Right hindlimb (tissue), 1 donor: Measurements from ENCODE around the gene CIITA.
"Not testable (repeated sequence)": the region's sequence is repeated elsewhere in the genome, so short reads cannot be mapped to it uniquely, and the experiment has no call there.

Source experiments
- DNase-seq: peaks from one replicate; pipeline ENCODE4 v3.0.0-alpha.2; 2018

CIITA gene

GRCh38 chr16:10957771-10958482 is 80.9 kb downstream of the CIITA start:
- no peak for DNase-seq

GRCh38 chr16:10959161-10959560 is 82.2 kb downstream of the CIITA start:
- no peak for DNase-seq

DNA sequence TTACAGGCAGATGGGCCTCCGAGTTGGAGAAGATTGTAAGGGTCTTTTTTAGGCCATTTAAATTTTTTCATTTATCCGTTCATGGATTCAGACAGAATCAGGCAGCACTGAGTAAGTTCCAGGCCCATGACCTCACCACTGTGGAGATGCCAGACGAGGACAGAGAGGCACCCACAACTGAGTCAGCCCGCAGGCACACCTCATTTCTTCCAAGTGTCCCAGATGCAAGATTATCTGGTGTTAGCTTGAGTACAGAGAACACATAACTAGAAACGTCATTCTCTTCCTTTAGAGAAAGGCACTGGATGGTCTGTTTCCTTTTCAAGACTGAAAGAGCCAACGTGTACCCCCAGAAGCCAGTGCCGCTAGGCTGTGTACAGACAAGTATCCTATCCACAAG is 84.2 kb downstream of the CIITA start:
- DNase-seq = no peak

DNA sequence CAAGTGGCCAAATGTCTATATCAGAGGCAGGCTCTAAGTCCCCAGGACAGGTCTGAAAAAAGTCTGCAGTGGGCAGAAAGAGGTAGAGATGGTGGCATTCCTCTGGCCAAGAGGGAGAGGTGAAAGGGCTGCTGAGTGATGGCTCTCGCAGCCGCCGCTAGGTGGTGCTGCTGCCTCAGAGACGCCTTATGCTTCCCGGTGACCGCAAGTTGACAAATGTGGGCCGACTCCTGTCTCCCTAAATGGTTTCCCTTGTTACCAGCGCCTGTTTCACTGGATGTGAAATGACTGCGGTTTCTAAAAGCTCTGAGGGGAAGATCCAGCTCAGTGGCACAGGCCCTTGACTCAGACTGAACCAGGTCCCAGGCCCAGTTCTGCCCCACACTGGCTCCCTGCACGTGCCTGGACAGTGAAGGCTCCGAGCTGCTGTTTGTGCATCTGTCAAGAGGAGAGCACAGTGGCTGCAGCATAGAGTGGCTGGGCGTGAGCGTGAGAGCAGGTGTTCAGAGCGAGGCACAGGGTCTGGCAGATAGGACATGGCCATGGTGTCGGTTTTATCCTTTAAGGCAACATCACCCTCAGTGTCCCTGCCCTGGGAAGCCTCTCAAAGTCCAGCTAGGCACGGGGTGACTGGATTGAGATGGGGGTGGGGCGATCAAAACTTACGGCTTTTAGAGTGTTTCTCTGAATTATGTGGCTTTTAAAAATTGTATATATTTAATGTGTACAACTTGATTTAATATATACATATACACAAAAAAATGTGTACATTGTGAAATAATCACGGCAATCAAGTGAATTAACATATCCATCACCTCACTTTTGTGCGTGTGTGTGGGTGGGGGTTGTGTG is 87.3 kb downstream of the CIITA start:
- DNase-seq = peak; percentile 86

- no peak for DNase-seq
Measured at GRCh38 chr16:10964891-10965326, 87.9 kb downstream of the CIITA start.

DNA sequence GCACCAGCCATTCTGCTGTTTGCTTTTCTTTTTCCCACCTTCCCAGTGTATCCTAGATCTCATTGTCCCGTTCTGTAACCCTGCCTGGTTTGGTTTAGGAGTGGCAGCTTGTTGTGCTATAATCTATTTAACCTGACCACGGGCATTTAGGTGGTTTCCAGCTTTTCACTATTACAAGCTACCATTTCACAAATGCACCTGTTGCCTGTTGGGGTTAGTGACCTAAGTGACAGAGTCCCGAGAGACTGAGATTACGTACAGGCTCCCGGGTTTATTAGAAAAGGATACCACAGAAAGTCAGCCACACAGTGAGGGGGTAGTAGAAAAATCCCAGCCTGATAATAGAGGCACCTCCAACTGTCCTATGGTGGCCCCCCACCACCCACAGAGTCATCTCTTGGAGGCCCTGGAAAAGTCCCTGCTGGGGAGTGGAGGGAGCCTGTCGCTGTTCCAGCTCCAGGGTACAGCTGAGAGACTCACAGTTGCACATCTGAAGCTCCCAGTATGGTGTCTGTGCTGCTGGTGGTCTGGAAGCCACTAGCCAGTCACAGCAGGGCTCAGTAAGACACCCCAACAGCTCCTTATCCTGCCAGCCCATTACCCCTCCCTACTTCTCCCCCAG is 88.5 kb downstream of the CIITA start:
- DNase-seq = no peak

- DNase-seq = no peak
Measured at GRCh38 chr16:10966129-10966528, 89.1 kb downstream of the CIITA start.

DNA sequence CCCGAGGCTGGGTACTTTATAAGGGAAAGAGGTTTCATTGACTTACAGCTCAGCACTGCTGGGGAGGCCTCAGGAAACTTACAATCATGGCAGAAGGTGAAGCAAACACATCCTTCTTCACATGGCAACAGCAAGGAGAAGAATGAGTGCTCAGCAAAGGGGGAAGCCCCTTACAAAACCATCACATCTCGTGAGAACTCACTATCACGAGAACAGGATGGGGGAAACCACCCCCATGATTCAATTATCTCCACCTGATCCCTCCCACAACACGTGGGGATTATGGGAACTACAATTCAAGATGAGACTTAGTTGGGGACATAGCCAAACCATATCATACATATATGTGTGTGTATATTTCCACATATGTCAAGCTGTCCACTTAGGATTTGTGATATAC is 89.6 kb downstream of the CIITA start:
- not testable (repeated sequence) for DNase-seq

GRCh38 chr16:10967986-10968385 is 91.0 kb downstream of the CIITA start:
- DNase-seq = no peak

- DNase-seq = no peak
Measured at GRCh38 chr16:10968498-10968897, 91.5 kb downstream of the CIITA start.

GRCh38 chr16:10969615-10970014 is 92.6 kb downstream of the CIITA start:
- DNase-seq = no peak

- DNase-seq = no peak
Measured at GRCh38 chr16:10970065-10970464, 93.1 kb downstream of the CIITA start.

DNA sequence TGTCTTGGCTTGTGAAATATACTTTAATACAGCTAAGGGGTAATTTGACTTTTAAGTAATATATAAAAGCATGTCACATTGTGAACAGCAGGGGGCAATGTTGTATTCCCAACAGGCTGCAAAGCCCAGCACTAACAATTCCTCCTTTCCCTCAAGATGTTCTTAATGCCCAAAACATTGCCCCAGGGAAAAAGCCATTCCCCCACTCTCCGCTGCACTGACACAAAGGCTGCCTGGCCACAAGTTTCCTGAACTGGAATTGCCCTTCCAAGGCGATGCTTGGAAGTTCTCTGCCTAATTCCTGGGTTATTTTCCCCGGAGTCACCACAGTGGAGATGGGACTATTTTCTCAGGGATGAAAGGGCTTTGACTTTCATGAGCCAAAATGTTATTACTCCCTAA is 94.6 kb downstream of the CIITA start:
- peak; percentile 69 for DNase-seq

DNA sequence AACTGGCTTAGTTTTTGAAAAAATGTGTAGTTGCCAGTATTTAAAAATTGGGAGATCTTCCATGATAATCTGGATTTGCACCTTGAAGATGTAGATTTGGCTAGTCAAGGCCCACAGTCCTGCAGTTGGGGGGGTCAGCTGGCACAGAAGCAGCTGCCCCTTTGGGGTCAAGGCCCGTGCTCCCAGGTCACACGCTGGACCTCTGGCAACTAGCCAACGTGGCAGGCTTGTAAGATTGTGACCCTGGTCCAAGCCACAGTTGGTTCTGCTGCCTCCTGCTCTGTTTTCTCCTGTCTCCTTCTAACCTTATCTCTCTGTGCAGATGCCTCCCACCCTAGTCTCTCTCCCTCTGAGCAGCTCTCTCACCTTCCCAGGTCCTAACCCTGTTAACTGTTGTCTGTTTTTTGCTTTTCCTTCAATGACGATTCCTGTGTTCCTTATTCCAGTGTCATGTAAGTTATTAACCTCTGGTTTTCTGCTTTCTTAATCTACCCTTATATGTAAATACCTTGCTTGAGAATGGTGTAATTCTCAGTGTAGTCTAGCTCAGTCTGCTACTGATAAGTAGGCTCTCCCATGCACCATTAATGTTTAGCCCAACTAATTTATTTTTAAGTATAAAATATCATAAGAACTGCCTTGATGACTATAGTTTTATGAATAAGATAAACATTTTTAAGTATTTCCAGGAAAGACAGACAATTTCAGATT is 95.3 kb downstream of the CIITA start:
- DNase-seq = no peak

GRCh38 chr16:10972819-10973464 is 95.9 kb downstream of the CIITA start:
- DNase-seq = no peak

- DNase-seq = no peak
Measured at GRCh38 chr16:10976634-10977033, 99.6 kb downstream of the CIITA start.

DNA sequence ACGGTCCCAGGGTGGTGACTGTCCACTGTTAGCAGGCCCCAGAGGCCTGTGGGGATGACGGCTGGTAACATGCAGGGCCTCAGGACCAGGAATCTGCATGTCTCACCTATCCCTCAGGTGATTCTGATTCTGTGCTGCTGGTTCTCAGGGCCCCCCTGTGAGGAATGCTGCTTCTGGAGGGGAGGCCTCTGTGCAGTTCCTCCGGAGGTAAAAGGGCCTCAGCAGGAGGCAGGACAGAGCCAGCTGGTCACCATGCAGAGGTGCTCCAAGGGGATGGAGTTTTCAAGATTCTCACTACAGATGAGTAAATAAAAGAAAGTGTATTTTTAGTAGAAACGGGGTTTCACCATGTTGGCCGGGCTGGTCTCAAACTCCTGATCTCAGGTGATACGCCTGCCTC is 101.1 kb downstream of the CIITA start:
- no peak for DNase-seq

DNA sequence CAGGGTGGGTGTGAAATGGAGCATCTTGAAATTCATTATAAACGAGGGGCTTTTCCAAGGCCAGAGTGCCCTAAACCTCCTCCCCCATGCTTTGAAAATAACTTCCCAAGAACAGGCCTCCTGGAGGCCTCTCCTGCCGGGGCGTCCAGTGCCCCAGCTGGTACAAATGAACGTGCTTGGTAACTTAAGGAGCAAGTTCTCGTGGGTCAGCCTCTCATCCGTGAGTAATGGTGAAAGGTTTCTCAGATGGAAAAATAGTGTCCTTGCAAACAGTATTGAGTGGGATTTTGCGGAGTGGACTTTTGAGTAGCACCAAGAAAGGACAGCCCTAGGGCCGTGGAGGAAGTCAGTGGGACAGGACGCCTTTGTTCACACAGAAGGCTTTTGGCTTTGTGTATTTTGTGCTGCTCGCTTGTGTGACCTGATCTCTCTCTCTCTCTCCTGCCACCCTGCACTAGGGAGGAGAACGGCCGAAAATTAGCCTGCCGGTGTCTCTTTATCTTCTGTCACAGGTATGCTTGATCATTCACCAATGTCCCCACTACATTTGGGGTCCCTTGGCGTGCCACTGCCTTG is 102.0 kb downstream of the CIITA start:
- DNase-seq = no peak

DNA sequence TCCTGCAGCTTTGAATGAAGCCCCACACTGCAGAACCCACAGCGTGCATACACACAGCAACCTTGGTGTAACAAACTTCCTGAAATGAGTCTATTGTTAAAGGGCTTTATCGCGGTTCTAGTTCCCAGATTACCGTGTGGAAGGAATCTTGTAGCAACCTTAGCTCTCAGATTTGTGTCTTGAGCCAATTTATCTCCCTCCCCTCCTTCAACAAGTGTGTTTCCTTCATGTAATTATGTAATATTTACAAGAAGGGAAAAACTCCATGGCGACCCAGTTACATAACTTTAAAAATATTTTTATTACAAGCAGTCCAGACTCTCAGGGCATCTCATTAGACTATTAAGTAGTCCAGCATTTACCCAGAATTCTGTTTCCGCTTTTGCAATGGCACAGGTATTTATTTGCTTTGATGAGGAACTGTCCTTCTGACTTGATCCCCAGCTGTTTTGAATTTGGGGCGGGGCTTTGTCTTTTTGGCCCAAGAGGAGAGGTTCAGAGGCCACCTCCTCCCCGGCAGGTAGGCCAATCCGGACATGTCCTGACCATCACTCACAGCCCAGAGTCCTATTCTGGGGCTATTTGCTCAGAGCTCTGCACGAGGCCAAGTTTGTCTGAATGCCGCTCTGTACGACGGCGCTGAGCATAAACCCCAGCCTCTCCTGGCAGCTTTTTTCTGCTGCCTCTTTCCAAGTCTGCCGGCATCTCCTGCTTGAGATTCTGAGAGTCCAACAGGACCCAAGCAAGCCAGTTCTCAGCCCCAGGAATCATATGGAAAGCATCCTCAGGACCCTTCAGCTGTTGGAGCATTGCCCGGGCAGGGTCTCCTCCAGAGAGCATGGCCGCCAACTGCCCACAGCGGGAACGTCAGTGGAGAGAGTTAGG is 103.0 kb downstream of the CIITA start:
- peak; percentile 85 for DNase-seq

DNA sequence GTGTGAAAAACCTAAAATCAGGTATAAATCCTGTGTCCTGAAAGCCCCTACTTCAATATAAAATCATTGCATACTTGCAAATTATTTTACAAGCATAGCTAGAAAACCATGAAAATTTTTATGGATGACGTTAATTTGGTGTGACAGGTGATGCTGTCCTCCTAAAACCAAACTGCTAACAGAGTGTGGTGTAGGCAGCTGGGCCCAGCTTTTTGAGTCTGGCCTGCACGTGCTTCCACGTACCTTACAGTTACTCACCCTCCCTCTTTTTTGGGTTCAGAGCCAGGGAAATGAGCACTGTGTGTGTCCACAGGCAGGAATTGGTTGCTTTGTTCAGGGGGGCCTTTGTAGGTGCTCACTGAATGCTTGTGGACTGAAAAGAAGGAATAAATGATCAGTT is 103.8 kb downstream of the CIITA start:
- DNase-seq = peak; percentile 42

- peak; percentile 43 for DNase-seq
Measured at GRCh38 chr16:10981697-10982216, 104.8 kb downstream of the CIITA start.
